Coronary artery (tissue), 2 donors: ENCODE results near the gene NOL7.

Source experiments
- DNase-seq: peaks from one replicate; pipeline ENCODE4 v3.0.0-alpha.2; 2017; ENCODE audit warnings: low spot score
- H3K27ac ChIP-seq, 2 donors: fragments of 200-600 bp; sonication (generic); one replicate each; pipeline ENCODE4 v1.5.1; 2016 to 2019
- H3K4me3 ChIP-seq: fragments of 200-600 bp; sonication (generic); 2 replicates; pipeline ENCODE4 v1.5.1; 2016; ENCODE audit warnings: mild to moderate bottlenecking, moderate library complexity
- CTCF ChIP-seq: fragments of 200-600 bp; sonication (generic); IDR thresholded peaks from one replicate; pipeline ENCODE4 v1.5.1; 2019; ENCODE audit warnings: antibody characterized with exemption

Gene NOL7

DNA sequence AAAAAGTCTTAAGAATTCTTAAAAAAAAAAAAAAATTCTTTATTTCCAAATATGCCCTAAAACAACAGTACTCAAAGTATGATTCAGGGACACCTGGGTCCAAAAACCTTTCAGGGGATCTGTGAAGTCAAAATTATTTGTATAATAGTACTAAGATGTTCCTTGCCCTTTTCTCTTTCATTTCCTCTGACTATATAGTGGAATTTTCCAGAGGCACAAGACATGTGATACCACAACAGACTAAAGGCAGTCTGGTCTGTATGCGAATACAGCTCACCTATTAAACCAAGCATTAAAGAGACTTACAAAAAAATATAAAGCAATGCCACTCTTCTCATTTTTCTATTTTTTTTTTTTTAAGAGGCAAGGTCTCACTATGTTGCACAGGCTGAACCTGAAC lies 15.4 kb downstream of the NOL7 start:
- no peak for TF ChIP-seq CTCF
- H3K4me3 ChIP-seq = no peak overlapping the region
- DNase-seq = no peak
- H3K27ac ChIP-seq = no peak overlapping the region

- DNase-seq = no peak
- no peak overlapping the region for H3K4me3 ChIP-seq
Measured at GRCh38 chr6:13633343-13633742, 18.2 kb downstream of the NOL7 start.

DNA sequence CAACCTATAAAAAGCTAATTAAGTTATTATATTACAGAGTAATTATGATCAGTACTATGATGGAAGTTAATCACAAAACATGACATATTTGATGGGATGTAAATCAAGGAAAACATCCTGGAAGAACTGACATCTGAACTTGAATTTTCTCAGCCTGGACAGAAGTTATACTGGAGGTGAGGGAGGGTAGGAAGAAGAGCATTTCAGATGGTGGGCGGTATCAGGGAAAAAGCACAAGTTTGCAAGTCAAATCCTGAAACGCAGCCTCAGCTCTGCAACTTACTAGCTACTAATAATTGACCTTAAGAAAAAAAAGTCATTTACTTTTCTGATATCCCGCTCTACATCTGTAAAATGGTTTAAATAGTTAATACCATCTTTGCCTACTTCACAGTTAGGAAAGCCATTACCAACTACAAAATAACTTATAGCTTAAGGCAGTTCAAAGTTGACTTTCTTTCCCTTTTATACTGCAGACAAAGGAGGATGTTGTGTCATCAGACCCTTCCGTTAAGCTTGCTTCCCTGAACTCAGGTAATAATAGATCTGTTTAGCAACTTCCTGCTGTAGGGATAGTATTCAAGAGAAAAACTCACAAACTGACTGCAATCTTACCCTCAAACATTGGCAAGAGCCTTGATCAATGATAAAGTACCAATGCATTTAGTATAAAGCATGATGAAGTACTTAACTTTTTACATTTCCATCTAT lies 21.0 kb downstream of the NOL7 start:
- TF ChIP-seq CTCF = no peak
- H3K4me3 ChIP-seq = no peak overlapping the region
- DNase-seq = no peak
- H3K27ac ChIP-seq = no peak overlapping the region

More at GRCh38 chr6:13633343-13633742, 18.2 kb downstream of the NOL7 start:
- H3K27ac ChIP-seq = no peak overlapping the region
- no peak for TF ChIP-seq CTCF

GRCh38 chr6:13638014-13638413 lies 22.9 kb downstream of the NOL7 start:
- TF ChIP-seq CTCF = no peak
- Histone ChIP-seq H3K27ac (no peak overlapping the region), H3K4me3 (no peak overlapping the region)
- no peak for DNase-seq

DNA sequence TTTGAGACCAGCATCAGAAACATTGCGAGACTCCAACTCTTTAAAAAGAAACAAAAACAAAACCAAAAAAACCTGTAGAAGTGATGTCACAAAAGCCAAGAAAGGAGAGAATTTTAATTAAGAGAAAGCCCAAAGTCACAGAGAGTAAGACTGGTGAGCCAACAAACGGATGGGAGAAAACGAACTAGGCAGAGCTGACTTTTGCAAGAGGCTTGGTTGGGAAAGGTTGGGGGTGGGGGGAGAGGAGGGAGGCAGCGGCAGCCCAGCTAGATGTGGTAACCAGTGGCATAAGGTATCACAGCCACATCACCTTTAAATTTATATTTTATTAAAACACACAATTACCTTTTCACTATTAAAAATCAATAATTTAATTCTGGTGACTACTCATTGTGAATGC lies 23.5 kb downstream of the NOL7 start:
- no peak overlapping the region for H3K4me3 ChIP-seq
- no peak overlapping the region for H3K27ac ChIP-seq
- no peak for TF ChIP-seq CTCF
- DNase-seq = no peak

DNA sequence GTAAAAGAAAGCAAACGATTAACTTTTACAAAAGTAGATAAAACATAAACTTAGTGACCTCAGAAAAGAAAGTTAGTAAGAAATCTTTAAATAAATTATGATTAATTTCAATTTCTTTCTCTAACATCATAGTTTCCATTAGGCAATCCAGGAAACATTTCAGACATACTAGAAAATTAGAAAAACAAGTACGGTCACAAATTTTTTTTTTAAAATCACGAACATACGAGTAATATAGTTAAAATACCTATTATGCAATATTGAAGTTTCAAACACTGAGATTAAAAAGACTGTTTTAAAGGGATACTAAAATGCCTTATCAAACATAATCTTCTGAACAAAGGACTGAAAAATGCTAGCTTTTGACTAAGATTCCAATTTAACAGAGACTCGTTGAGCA lies 26.2 kb downstream of the NOL7 start:
- no peak for TF ChIP-seq CTCF
- Histone ChIP-seq H3K27ac (peak overlapping the region; percentile 34 to 66), H3K4me3 (no peak overlapping the region)
- DNase-seq = no peak

DNA sequence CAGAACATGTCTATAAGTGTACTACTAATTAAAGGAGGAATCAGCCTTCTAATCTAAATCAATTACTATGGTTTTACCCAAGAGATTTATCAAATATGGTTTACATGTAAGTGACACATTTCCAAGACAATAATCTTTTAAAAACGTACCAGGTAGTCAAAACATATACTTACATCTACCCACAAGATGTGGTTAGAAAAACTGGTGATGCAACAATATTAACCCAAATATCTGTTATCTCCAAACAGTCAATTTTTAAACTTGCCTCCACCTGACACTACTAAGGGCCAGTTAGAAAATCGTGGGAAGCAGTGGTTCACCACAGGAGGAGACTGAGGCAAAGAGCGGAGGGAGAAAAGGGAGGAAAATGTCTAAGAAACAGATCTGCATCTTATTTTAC lies 28.0 kb downstream of the NOL7 start:
- DNase-seq = no peak
- Histone ChIP-seq H3K27ac (no peak overlapping the region), H3K4me3 (no peak overlapping the region)
- no peak for TF ChIP-seq CTCF
